A549 (cell line): Measurements from ENCODE around the gene CCNB1IP1. TPM values are rescaled to one million over a fixed set of nuclear protein-coding genes. Genes with fewer than 3 reads are reported as not detected.

ENCODE experiments used
- ATAC-seq, 2 experiments: fragments of 200-7000 bp in 1 of 2; fragments of >200 bp in 1 of 2; cut with Nextera tagmentation in 1 of 2; cut with Tn5 transposase in 1 of 2; 3 replicates each; pipeline versions ENCODE4 v1.8.0 to v1.9.1; 2018 to 2020; ENCODE audit warnings: mild to moderate bottlenecking in 1 of 2, moderate library complexity in 1 of 2
- CTCF ChIA-PET: fragments of 300-600 bp; sonication (Branson Sonifier 250); formaldehyde crosslinking; extraction: SDS; loops from one replicate; lab custom pipeline; 2021; ENCODE audit warnings: antibody characterized with exemption, inconsistent platforms; lab: Yijun Ruan, JAX
- POLR2A ChIA-PET: fragments of 350-600 bp; formaldehyde crosslinking; extraction: SDS; loops from one replicate; lab custom pipeline; 2021; ENCODE audit warnings: antibody characterized with exemption, inconsistent platforms; lab: Yijun Ruan, JAX
- DNase-seq, 2 experiments: peaks; one replicate each; pipeline versions ENCODE4 v3.0.0 to v3.0.0-alpha.2; 2011 to 2016; ENCODE audit warnings: low read depth in 1 of 2, low spot score in 1 of 2
- FAIRE-seq: peaks from 2 replicates; lab custom pipeline; 2011; peaks lifted over from hg19 to GRCh38; lab: Jason Lieb, UNC
- H3K27ac ChIP-seq, 2 experiments: fragments of >200 bp; sonication (Bioruptor Twin); formaldehyde crosslinking; 3 replicates each; pipeline ENCODE4 v1.5.1; 2016 to 2017
- H3K4me1 ChIP-seq: fragments of >200 bp; sonication (Bioruptor Twin); formaldehyde crosslinking; 3 replicates; pipeline ENCODE4 v1.6.1; 2016
- H3K4me2 ChIP-seq: fragments of >200 bp; sonication (Bioruptor Twin); formaldehyde crosslinking; 3 replicates; pipeline ENCODE4 v1.6.1; 2016
- H3K4me3 ChIP-seq: fragments of >200 bp; sonication (Bioruptor Twin); formaldehyde crosslinking; 3 replicates; pipeline ENCODE4 v1.5.1; 2016
- H3K9me3 ChIP-seq: fragments of >200 bp; sonication (Bioruptor Twin); formaldehyde crosslinking; 3 replicates; pipeline ENCODE4 v1.6.1; 2016
- BCL3 ChIP-seq: fragments of >200 bp; sonication (Bioruptor Twin); formaldehyde crosslinking; IDR thresholded peaks from 3 replicates; pipeline ENCODE4 v1.6.1; 2016
- BHLHE40 ChIP-seq: IDR thresholded peaks from 2 replicates; pipeline ENCODE4 v1.6.1; 2012; ENCODE audit warnings: low read depth, low read length, inconsistent platforms
- EHMT2 ChIP-seq: fragments of 200-600 bp; sonication (generic); IDR thresholded peaks from 2 replicates; pipeline ENCODE4 v1.6.1; 2016; ENCODE audit warnings: antibody characterized with exemption, low read depth, mild to moderate bottlenecking, moderate library complexity
- ESRRA ChIP-seq: fragments of 150-350 bp; IDR thresholded peaks from 2 replicates; pipeline ENCODE4 v1.6.1; 2014; ENCODE audit warnings: mild to moderate bottlenecking, low read length, borderline replicate concordance
- FOXS1 ChIP-seq: fragments of 250-450 bp; sonication (Bioruptor Pico); IDR thresholded peaks from 2 replicates; pipeline ENCODE4 v1.5.0; 2020; ENCODE audit warnings: mild to moderate bottlenecking, moderate library complexity
- GATA3 ChIP-seq: IDR thresholded peaks from 2 replicates; pipeline ENCODE4 v1.6.1; 2012; ENCODE audit warnings: borderline replicate concordance
- HDAC2 ChIP-seq: fragments of 200-600 bp; sonication (generic); IDR thresholded peaks from 2 replicates; pipeline ENCODE4 v1.6.1; 2016
- HEYL ChIP-seq: fragments of 250-450 bp; sonication (Bioruptor Pico); IDR thresholded peaks from 2 replicates; pipeline ENCODE4 v1.8.0; 2021; ENCODE audit warnings: mild to moderate bottlenecking, moderate library complexity
- HMGXB4 ChIP-seq: fragments of 250-450 bp; sonication (Bioruptor Pico); IDR thresholded peaks from 2 replicates; pipeline ENCODE4 v1.5.0; 2021; ENCODE audit warnings: mild to moderate bottlenecking, moderate library complexity, borderline replicate concordance
- HOXA7 ChIP-seq: fragments of 250-450 bp; sonication (Bioruptor Pico); IDR thresholded peaks from 2 replicates; pipeline ENCODE4 v1.5.0; 2020; ENCODE audit warnings: mild to moderate bottlenecking, moderate library complexity
- HOXB13 ChIP-seq: fragments of 250-450 bp; sonication (Bioruptor Pico); IDR thresholded peaks from 2 replicates; pipeline ENCODE4 v1.5.0; 2020; ENCODE audit warnings: low read depth, mild to moderate bottlenecking, moderate library complexity
- MAX ChIP-seq: IDR thresholded peaks from 2 replicates; pipeline ENCODE4 v1.6.1; 2012
- NPAS2 ChIP-seq: fragments of 250-450 bp; sonication (Bioruptor Pico); IDR thresholded peaks from 2 replicates; pipeline ENCODE4 v1.8.0; 2022; ENCODE audit warnings: mild to moderate bottlenecking, moderate library complexity, borderline replicate concordance
- POLR2A ChIP-seq: IDR thresholded peaks from 2 replicates; pipeline ENCODE4 v1.6.1; 2012; ENCODE audit warnings: mild to moderate bottlenecking, low read length
- POLR2AphosphoS2 ChIP-seq: conservative IDR thresholded peaks from 2 replicates; pipeline ENCODE4 v1.6.1; 2012; ENCODE audit warnings: low read length, improper control_type of control experiment, inconsistent platforms
- RAD21 ChIP-seq, 2 experiments: fragments of >200 bp in 1 of 2; sonication (Bioruptor Twin) in 1 of 2; formaldehyde crosslinking in 1 of 2; IDR thresholded peaks in 1 of 2; conservative IDR thresholded peaks in 1 of 2; 2 replicates in 1 of 2; 3 replicates in 1 of 2; pipeline ENCODE4 v1.6.1; 2012 to 2018; ENCODE audit warnings: inconsistent platforms in 1 of 2
- REST ChIP-seq: fragments of 200-600 bp; sonication (generic); IDR thresholded peaks from 2 replicates; pipeline ENCODE4 v1.6.1; 2016; ENCODE audit warnings: antibody characterized with exemption, mild to moderate bottlenecking, moderate library complexity
- SREBF2 ChIP-seq: fragments of 450-650 bp; IDR thresholded peaks from 2 replicates; pipeline ENCODE4 v1.6.1; 2014; ENCODE audit warnings: mild to moderate bottlenecking, moderate library complexity
- TFCP2L1 ChIP-seq: fragments of 250-450 bp; sonication (Bioruptor Pico); IDR thresholded peaks from 2 replicates; pipeline ENCODE4 v1.5.0; 2021; ENCODE audit warnings: mild to moderate bottlenecking
- USF2 ChIP-seq: fragments of 450-650 bp; IDR thresholded peaks from 2 replicates; pipeline ENCODE4 v1.6.1; 2014; ENCODE audit warnings: antibody characterized with exemption
- ZC3H11A ChIP-seq: fragments of 450-650 bp; IDR thresholded peaks from 2 replicates; pipeline ENCODE4 v1.6.1; 2014; ENCODE audit warnings: antibody characterized with exemption, mild to moderate bottlenecking
- WGBS: methylation state at CpG from one replicate; pipeline ENCODE4 v1.1.6; 2017; ENCODE audit errors: missing lambda C conversion rate; 5-methylcytosine and 5-hydroxymethylcytosine counted together
- polyA plus RNA-seq, 4 experiments: library from polyadenylated mRNA; depleted of rRNA in 3 of 4; stranded (reverse); fragments of >200 nt; fragmentation: RNase III in 1 of 4; extraction: RNeasy Plus Mini Kit Qiagen cat#74134 plus additional on column Dnase treatment in 1 of 4; gene quantifications; 2 replicates in 3 of 4; 3 replicates in 1 of 4; pipeline ENCODE4 v1.2.3, GENCODE V29; 2011 to 2017
- TF ChIP-seq, protein P1 (sequence below): fragments of >200 bp; sonication (Bioruptor Twin); formaldehyde crosslinking; IDR thresholded peaks from 2 replicates; pipeline ENCODE4 v1.6.1; 2016
- TF ChIP-seq, protein P2 (sequence below): fragments of 250-450 bp; sonication (Bioruptor Pico); IDR thresholded peaks from 2 replicates; pipeline ENCODE4 v1.5.0; 2020; ENCODE audit warnings: low read depth, mild to moderate bottlenecking, moderate library complexity
- TF ChIP-seq, protein P3 (sequence below): IDR thresholded peaks from 2 replicates; pipeline ENCODE4 v1.6.1; 2012; ENCODE audit warnings: low read depth, borderline replicate concordance
- TF ChIP-seq, protein P4 (sequence below): IDR thresholded peaks from 2 replicates; pipeline ENCODE4 v1.6.1; 2012
- TF ChIP-seq, protein P5 (sequence below): fragments of 150-350 bp; IDR thresholded peaks from 2 replicates; pipeline ENCODE4 v1.6.1; 2014; ENCODE audit warnings: low read depth, mild to moderate bottlenecking, low read length

Gene CCNB1IP1
- polyA plus RNA-seq, 2 of the 4 experiments (the other 2 are of a cell fraction) = 30.8 to 121 TPM

DNA sequence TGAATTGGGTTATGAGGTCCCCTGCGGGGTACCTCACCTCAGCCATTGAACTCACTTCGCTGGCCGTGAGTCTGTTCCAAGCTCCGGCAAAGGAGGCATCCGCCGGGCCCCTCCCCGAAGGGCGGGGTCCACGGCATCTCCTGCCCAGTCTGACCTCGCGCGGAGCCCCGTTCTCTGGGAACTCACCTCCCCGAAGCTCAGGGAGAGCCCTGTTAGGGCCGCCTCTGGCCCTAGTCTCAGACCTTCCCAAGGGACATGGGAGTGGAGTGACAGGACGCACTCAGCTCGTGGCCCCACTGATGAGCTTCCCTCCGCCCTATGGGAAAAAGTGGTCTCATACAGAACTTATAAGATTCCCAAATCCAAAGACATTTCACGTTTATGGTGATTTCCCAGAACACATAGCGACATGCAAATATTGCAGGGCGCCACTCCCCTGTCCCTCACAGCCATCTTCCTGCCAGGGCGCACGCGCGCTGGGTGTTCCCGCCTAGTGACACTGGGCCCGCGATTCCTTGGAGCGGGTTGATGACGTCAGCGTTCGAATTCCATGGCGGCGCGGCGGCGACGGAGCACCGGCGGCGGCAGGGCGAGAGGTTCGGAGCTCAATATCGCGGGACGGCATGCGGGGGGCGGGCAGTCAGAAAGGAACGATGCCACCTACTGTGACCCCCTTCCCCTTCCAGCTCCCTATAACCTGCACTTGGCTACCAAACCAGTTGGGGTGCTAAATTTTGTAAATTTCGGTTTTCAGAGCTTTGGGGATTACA lies 10.2 kb upstream of the CCNB1IP1 start, which contains the start of gene PARP2:
Gene PARP2 (plus strand): TSS at position 544 of the 770 bp plus-strand sequence. CDS start 7 bp downstream, at position 551.
- peak within 1 kb of the TSS; percentile 95 to 96 for H3K27ac ChIP-seq
- DNase-seq = peak; percentile 96 to 99
- peak; percentile 99 for ATAC-seq
- no peaks in the 10 kb centered on the region for H3K9me3 ChIP-seq
- peaks cover 5% of the 10 kb centered on the region; the same call in 1 of the 3 replicates for H3K4me1 ChIP-seq
- peak within 1 kb of the TSS; percentile 70 for H3K4me2 ChIP-seq
- WGBS = 2% methylated on average over 47 of the region's 50 CpGs
- ChIA-PET CTCF (interaction anchor here (0.9 to 5.1 kb wide), 11 partner anchors 7 to 348 kb away, joined by 3 to 60 read pairs (median 4); partner anchors contain the start of gene CCNB1IP1), POLR2A (interaction anchor here (0.7 to 3.5 kb wide), 26 partner anchors 10 to 672 kb away, joined by 3 to 53 read pairs (median 6); partner anchors contain the start of genes APEX1, CCNB1IP1, OSGEP and PIP4P1)
- FAIRE-seq = peak; percentile 96
- H3K4me3 ChIP-seq = peak within 1 kb of the TSS; percentile 82
- TF ChIP-seq ESRRA (no peak), REST (peak; percentile 85), GATA3 (peak; percentile 32), TFCP2L1 (CRISPR knock-in tag) (peak; percentile 100), MAX (peak; percentile 80), SREBF2 (peak; percentile 75), EHMT2 (no peak), HOXB13 (CRISPR knock-in tag) (no peak), BHLHE40 (no peak), HMGXB4 (CRISPR knock-in tag) (peak; percentile 61; the same call in 1 of the 2 replicates), HOXA7 (CRISPR knock-in tag) (peak; percentile 99), POLR2AphosphoS2 (no peak), HEYL (CRISPR knock-in tag) (no peak), POLR2A (peak; percentile 96), BCL3 (peak; percentile 95), NPAS2 (CRISPR knock-in tag) (no peak), USF2 (peak; percentile 18; the same call in 1 of the 2 replicates), HDAC2 (no peak), ZC3H11A (no peak), FOXS1 (no peak), RAD21 (conservative IDR thresholded peaks at IDR 0.05 in 1 of 2, IDR thresholded peaks at IDR 0.05 in 1 of 2) (0 out of 5 replicates have a peak, but pooled peaks of 1 of the 2 experiments have one; percentile 13)
- TF ChIP-seq, protein P1, sequence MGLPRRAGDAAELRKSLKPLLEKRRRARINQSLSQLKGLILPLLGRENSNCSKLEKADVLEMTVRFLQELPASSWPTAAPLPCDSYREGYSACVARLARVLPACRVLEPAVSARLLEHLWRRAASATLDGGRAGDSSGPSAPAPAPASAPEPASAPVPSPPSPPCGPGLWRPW = no peak
- TF ChIP-seq, protein P2, sequence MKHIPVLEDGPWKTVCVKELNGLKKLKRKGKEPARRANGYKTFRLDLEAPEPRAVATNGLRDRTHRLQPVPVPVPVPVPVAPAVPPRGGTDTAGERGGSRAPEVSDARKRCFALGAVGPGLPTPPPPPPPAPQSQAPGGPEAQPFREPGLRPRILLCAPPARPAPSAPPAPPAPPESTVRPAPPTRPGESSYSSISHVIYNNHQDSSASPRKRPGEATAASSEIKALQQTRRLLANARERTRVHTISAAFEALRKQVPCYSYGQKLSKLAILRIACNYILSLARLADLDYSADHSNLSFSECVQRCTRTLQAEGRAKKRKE (CRISPR knock-in tag) = peak; percentile 78; the same call in 1 of the 2 replicates
- TF ChIP-seq, protein P3, sequence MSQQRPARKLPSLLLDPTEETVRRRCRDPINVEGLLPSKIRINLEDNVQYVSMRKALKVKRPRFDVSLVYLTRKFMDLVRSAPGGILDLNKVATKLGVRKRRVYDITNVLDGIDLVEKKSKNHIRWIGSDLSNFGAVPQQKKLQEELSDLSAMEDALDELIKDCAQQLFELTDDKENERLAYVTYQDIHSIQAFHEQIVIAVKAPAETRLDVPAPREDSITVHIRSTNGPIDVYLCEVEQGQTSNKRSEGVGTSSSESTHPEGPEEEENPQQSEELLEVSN = peak; percentile 40; the same call in 1 of the 2 replicates
- TF ChIP-seq, protein P4, sequence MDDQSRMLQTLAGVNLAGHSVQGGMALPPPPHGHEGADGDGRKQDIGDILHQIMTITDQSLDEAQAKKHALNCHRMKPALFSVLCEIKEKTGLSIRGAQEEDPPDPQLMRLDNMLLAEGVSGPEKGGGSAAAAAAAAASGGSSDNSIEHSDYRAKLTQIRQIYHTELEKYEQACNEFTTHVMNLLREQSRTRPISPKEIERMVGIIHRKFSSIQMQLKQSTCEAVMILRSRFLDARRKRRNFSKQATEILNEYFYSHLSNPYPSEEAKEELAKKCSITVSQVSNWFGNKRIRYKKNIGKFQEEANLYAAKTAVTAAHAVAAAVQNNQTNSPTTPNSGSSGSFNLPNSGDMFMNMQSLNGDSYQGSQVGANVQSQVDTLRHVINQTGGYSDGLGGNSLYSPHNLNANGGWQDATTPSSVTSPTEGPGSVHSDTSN = peak; percentile 86
- TF ChIP-seq, protein P5, sequence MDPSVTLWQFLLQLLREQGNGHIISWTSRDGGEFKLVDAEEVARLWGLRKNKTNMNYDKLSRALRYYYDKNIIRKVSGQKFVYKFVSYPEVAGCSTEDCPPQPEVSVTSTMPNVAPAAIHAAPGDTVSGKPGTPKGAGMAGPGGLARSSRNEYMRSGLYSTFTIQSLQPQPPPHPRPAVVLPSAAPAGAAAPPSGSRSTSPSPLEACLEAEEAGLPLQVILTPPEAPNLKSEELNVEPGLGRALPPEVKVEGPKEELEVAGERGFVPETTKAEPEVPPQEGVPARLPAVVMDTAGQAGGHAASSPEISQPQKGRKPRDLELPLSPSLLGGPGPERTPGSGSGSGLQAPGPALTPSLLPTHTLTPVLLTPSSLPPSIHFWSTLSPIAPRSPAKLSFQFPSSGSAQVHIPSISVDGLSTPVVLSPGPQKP = no peak
